Heart left ventricle (tissue), 16 donors: ENCODE data around the gene TNRC18. TPM values are rescaled to one million over a fixed set of nuclear protein-coding genes. Genes with fewer than 3 reads are reported as not detected.

ENCODE experiments used
- ATAC-seq, 4 donors: fragments of 200-7000 bp; cut with Tn5 transposase; one replicate each; pipeline ENCODE4 v1.9.1; 2020 to 2022; ENCODE audit warnings: moderate library complexity in 4 of 4, mild to moderate bottlenecking in 3 of 4, moderate number of reproducible peaks in 1 of 4
- DNase-seq, 5 donors: peaks; one replicate each; pipeline ENCODE4 v3.0.0-alpha.2; 2020
- H3K27ac ChIP-seq, 12 donors: fragments of 200-600 bp; sonication (generic) in 4 of 12; one replicate each; pipeline versions ENCODE4 v1.5.0 to v1.8.0; 2016 to 2022; ENCODE audit warnings: mild to moderate bottlenecking in 2 of 12
- H3K27me3 ChIP-seq, 9 donors: fragments of 200-600 bp; sonication (generic) in 2 of 9; one replicate each; pipeline versions ENCODE4 v1.5.1 to v1.8.0; 2016 to 2022; ENCODE audit warnings: mild to moderate bottlenecking in 3 of 9
- H3K36me3 ChIP-seq, 9 donors: fragments of 200-600 bp; sonication (generic) in 2 of 9; one replicate each; pipeline versions ENCODE4 v1.5.0 to v1.8.0; 2018 to 2022; ENCODE audit warnings: mild to moderate bottlenecking in 2 of 9
- H3K4me1 ChIP-seq, 12 donors: fragments of 200-600 bp; sonication (generic) in 4 of 12; one replicate each; pipeline versions ENCODE4 v1.5.0 to v1.8.0; 2016 to 2022; ENCODE audit warnings: mild to moderate bottlenecking in 3 of 12
- H3K4me3 ChIP-seq, 12 donors: fragments of 200-600 bp; sonication (generic) in 4 of 12; one replicate each; pipeline versions ENCODE4 v1.5.0 to v1.8.0; 2017 to 2022; ENCODE audit warnings: mild to moderate bottlenecking in 9 of 12, moderate library complexity in 4 of 12
- H3K9me3 ChIP-seq, 12 donors: fragments of 200-600 bp; sonication (generic) in 4 of 12; one replicate each; pipeline versions ENCODE4 v1.5.0 to v1.8.0; 2016 to 2022; ENCODE audit warnings: mild to moderate bottlenecking in 1 of 12
- POLR2A ChIP-seq, 2 donors: fragments of 450-650 bp; IDR thresholded peaks; one replicate each; pipeline ENCODE4 v1.6.1; 2017; ENCODE audit warnings: antibody characterized with exemption in 2 of 2, mild to moderate bottlenecking in 2 of 2, moderate library complexity in 2 of 2
- WGBS, 4 donors: extraction: QIAGEN DNeasy Blood & Tissue Kit in 2 of 4; methylation state at CpG; one replicate each; pipeline versions ENCODE4 v1.1.5 to v1.1.7; 2013 to 2018; 5-methylcytosine and 5-hydroxymethylcytosine counted together
- intact Hi-C, 10 donors: fragments of 100-400 bp; cut with DNase I; formaldehyde crosslinking; loops; one replicate each; pipeline versions ENCODE4 v1.11.1 to v1.14.2; 2022
- polyA plus RNA-seq, 2 donors: library from polyadenylated mRNA; stranded (reverse); fragments of 200-250 nt; gene quantifications; one replicate each; pipeline ENCODE4 v1.2.3, GENCODE V29; 2013
- total RNA-seq, 9 donors: library from RNA; depleted of rRNA in 2 of 9; stranded (reverse); fragments of >200 nt in 2 of 9; fragmentation: NEBNext Ultra II Directional in 3 of 9; extraction: Animal tissue kit (Norgen Biotek cat#: 25700) in 3 of 9; gene quantifications; one replicate each; pipeline versions ENCODE4 v1.1.0 to v1.2.4, GENCODE V29; 2016 to 2023
- TF ChIP-seq, protein P1 (sequence below), 12 donors: fragments of 200-600 bp; sonication (generic) in 4 of 12; IDR thresholded peaks; one replicate each; pipeline versions ENCODE4 v1.5.0 to v1.8.0; 2018 to 2022; ENCODE audit warnings: antibody characterized with exemption in 12 of 12, mild to moderate bottlenecking in 5 of 12
- donor health status: ischemic (EF 13 %, LVEDD 7.1; RV severe dilation, severe dysfunction).
- donor health status: healthy with polysubstance abuse.
- donor health status: DM: no; HTN: yes; CAD: no.
- donor health status: DM: no; HTN: no; CAD: no.
- donor health status: ischemic (EF 25% LVEDD 6.9; RV normal size, moderate dysfunction).
- donor health status: ischemic (EF 25% LVEDD 5.7; RV mildly dilated, moderate dysfunction).
- donor health status: healthy.
- donor health status: DM: yes; HTN: yes; CAD: no.
- donor health status: ischemic (EF 35%, LVEDD 5.7; RV mildly dilated, moderate dysfunction).
- donor health status: nonischemic (EF 11% LVEDD 7.7; RV severe dilation, severe dysfunction).
- donor health status: DM: yes; HTN: yes; CAD: no.
- donor health status: PGD.
- donor health status: ischemic (EF 29% LVEDD 5.4; RV normal size, mild dysfunction).
- donor health status: nonischemic (EF 23%, LVEDD 6.1; RV moderate dilation, normal function).

Gene TNRC18
- total and polyA plus RNA-seq, 11 donors, result 23.4 to 66.6 (median 33.7) TPM

DNA sequence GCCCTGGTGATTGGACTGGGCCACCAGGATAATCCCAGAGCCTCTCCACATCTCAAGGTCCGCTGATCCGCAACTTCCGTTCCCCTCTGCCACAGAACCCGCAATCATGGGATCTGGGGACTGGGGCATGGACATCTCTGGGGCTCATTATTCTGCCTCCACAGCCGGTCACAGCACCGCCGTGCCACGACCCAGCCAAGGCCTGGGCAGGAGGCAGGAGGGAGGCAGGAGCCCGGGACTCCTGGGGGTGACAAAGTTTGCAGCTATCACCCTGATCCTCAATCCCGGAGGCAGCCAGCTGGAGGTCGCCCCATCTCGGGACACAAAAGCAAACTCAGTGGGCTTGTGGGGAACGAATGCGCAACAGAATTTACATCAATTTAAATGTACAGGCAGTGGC lies 42.9 kb upstream of the TNRC18 start:
- TF ChIP-seq, protein P1, sequence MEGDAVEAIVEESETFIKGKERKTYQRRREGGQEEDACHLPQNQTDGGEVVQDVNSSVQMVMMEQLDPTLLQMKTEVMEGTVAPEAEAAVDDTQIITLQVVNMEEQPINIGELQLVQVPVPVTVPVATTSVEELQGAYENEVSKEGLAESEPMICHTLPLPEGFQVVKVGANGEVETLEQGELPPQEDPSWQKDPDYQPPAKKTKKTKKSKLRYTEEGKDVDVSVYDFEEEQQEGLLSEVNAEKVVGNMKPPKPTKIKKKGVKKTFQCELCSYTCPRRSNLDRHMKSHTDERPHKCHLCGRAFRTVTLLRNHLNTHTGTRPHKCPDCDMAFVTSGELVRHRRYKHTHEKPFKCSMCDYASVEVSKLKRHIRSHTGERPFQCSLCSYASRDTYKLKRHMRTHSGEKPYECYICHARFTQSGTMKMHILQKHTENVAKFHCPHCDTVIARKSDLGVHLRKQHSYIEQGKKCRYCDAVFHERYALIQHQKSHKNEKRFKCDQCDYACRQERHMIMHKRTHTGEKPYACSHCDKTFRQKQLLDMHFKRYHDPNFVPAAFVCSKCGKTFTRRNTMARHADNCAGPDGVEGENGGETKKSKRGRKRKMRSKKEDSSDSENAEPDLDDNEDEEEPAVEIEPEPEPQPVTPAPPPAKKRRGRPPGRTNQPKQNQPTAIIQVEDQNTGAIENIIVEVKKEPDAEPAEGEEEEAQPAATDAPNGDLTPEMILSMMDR (IDR thresholded peaks at IDR 0.05), result no peak
- TF ChIP-seq POLR2A (IDR thresholded peaks at IDR 0.05), result no peak
- DNase-seq (no peak), ATAC-seq (no peak)
- Histone ChIP-seq H3K27ac (no peak overlapping the region), H3K27me3 (no peaks in the 10 kb centered on the region), H3K9me3 (no peaks in the 10 kb centered on the region), H3K36me3 (no peaks in the 10 kb centered on the region), H3K4me1 (peaks cover 0 to 10% (median 0%) of the 10 kb centered on the region in 12 donors), H3K4me3 (no peak overlapping the region)
- WGBS, 4 donors, result 82 to 94% (median 93%) methylated on average over 8 to 14 of the region's 14 CpGs
- intact Hi-C loops, result no loop called here

DNA sequence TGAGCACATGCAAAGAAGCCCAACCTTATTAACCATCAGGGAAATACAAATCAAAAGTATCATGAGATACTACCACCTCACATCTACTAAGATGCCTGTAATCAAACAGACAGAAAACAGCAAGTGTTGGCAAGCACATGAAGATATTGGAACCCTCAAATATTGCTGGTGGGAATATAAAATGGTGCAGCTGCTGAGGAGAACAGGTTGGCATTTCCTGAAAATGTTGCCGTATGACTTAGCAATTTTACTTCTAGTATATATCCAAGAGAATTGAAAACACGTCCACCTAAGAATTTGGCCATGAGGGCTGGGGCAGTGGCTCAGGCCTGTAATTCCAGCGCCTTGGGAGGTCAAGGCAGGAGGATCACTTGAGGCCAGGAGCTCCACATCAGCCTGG lies 39.4 kb upstream of the TNRC18 start:
- ATAC-seq (no peak), DNase-seq (no peak)
- no peak overlapping the region for H3K27ac ChIP-seq
- intact Hi-C loops, result no loop called here
- no peaks in the 10 kb centered on the region for H3K9me3 ChIP-seq
- H3K36me3 ChIP-seq, result no peaks in the 10 kb centered on the region
- TF ChIP-seq POLR2A (IDR thresholded peaks at IDR 0.05), result no peak
- TF ChIP-seq, protein P1 (IDR thresholded peaks at IDR 0.05), result no peak
- H3K4me1 ChIP-seq, result peaks cover 0 to 5% (median 3%) of the 10 kb centered on the region in 12 donors
- no peak overlapping the region for H3K4me3 ChIP-seq
- 61 to 87% (median 71%) methylated on average over 3 of the region's 3 CpGs for WGBS, 4 donors
- H3K27me3 ChIP-seq, result no peaks in the 10 kb centered on the region

DNA sequence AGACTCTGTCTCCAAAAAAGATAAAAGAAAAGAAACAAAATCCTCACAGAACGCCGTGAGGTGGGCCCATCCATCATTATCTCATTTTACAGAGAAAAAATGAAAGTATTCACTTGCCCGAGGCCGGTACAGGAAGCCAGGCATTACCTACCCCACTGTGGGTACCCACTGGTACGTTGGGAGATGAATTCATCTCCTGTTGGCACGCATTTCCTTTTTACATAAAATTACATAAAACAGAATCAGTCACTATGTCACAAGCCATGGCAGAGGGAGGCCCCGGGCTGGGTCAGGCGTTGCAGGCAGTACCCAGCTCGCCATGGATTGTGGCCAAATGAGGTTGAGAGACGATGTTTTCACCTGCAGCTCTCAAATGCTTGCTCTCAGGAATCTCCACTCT lies 38.6 kb upstream of the TNRC18 start:
- no peak for DNase-seq
- Histone ChIP-seq H3K4me1 (peaks cover 0 to 13% (median 7%) of the 10 kb centered on the region in 12 donors), H3K9me3 (no peaks in the 10 kb centered on the region), H3K27ac (no peak overlapping the region), H3K27me3 (no peaks in the 10 kb centered on the region), H3K36me3 (no peaks in the 10 kb centered on the region), H3K4me3 (no peak overlapping the region)
- TF ChIP-seq POLR2A (IDR thresholded peaks at IDR 0.05), result no peak
- TF ChIP-seq, protein P1 (IDR thresholded peaks at IDR 0.05), result no peak
- intact Hi-C loops, result no loop called here
- no peak for ATAC-seq
- WGBS, 4 donors, result 80 to 92% (median 87%) methylated on average over 10 of the region's 10 CpGs

DNA sequence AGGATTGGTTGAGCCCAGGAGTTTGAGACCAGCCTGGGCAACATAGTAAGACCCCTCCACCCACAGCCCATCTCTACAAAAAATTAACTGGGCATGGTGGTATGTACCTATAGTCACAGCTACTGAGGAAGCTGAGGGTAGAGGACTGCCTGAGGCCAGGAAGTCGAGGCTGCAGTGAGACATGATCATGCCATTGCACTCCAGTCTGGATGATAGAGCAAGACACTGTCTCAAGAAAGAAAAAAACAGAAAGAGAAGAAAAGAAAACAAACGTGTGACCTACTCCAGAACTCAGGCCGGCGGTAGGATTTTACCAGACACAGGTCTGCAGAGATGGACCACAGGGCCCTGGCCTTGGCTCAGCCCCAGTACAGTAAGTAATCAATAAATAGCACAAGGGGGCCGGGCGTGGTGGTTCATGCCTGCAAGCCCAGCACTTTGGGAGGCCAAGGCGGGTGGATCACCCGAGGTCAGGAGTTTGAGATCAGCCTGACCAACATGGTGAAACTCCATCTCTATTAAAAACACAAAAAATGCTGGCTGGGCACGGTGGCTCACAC lies 35.4 kb upstream of the TNRC18 start:
- TF ChIP-seq, protein P1 (IDR thresholded peaks at IDR 0.05), result no peak
- no peak for TF ChIP-seq POLR2A (IDR thresholded peaks at IDR 0.05)

More for the DNA sequence above, 35.4 kb upstream of the TNRC18 start:
- Histone ChIP-seq H3K4me1 (peaks cover 0 to 13% (median 7%) of the 10 kb centered on the region in 12 donors), H3K9me3 (no peaks in the 10 kb centered on the region), H3K36me3 (no peaks in the 10 kb centered on the region), H3K27ac (no peak overlapping the region), H3K4me3 (no peak overlapping the region), H3K27me3 (no peaks in the 10 kb centered on the region)
- intact Hi-C loops, result loop anchor here in 4 of 10 donors (10.0 kb wide), 1 partner anchor 214 kb away; no protein-coding TSS in a partner anchor
- no peak for ATAC-seq
- DNase-seq, result no peak
- WGBS, 4 donors, result 87 to 95% (median 92%) methylated on average over 9 of the region's 9 CpGs
